GM19193 (cell line): Measurements from ENCODE around the gene MAP4K4.

Experiments used
- POLR2A ChIP-seq: IDR thresholded peaks from 4 replicates; pipeline ENCODE4 v1.6.1; 2011; ENCODE audit not compliant: insufficient read depth, insufficient read length; ENCODE audit errors: extremely low read depth

MAP4K4 gene

DNA sequence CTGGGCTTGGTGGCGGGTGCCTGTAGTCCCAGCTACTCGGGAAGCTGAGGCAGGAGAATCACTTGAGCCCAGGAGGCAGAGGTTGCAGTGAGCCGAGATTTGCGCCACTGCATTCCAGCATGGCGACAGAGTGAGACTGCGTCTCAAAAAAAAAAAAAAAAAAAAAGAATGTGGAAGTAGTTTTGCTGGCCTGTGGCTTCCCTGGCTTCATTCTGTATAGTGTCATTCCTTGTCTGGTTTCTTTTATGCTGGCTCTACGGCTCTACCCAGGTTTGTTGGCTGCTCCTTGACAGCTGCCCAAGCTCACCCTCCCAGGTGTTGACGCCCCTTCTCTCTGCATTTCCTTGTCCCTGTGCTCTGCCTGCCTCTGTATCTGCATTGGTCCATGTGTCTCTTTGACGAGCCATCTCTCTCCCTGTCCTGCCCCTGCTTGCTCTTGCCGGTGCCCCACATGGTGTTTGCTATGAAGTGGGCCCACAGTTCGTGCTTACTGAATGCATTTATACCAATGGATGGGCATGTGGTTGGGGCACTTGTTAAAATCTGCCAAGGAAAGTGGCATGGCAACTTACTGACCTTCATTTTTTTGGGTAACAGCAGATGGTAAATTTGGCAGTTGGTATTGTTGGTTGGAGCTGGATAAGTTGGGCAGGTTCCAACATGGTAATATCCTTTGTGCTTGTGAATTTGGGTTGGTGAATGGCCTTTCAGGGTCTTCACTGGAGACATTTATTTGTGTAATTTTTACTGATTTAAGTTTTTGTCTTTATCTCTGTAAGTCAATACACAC lies 113.9 kb downstream of the MAP4K4 start:
- no peak for TF ChIP-seq POLR2A

GRCh38 chr2:101812226-101812625 lies 114.7 kb downstream of the MAP4K4 start:
- TF ChIP-seq POLR2A: no peak

DNA sequence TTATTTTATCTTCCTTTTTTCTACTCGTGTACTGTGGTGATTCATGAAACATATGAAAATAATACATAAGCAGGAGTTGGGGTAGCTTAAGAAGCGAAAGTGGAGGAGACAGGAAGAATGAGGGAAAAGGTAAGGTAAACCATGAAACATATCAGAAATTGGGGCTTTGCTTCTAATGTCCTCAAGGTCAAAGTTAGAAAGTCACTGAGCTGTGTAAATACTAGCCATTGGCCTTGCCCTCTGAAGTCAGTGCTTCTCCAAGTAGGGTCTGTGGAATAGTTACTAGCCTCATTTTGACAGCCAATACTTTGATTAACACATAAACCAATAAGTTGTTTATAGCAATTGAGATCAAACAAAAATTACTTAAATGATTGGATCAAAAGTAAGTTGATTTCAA lies 117.2 kb downstream of the MAP4K4 start:
- no peak for TF ChIP-seq POLR2A

DNA sequence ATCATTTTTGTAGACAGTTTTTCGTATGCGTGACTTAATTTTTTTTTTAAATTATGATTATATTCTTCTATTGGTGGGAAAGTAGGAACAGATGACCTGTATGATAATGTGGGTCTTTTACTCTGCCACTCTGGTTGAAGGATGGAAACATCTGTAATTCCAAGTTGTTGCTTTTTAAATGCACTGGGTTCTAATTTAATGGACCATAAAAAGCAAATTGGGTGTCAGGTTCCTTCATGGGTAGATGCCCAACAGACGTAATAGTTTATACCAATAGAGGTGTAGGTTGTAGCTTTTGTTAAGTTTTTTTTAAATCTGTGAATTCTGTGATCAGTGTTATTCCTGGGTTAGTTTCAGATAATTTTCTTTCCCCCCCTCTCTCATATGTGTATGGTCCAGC lies 117.6 kb downstream of the MAP4K4 start:
- no peak for TF ChIP-seq POLR2A

DNA sequence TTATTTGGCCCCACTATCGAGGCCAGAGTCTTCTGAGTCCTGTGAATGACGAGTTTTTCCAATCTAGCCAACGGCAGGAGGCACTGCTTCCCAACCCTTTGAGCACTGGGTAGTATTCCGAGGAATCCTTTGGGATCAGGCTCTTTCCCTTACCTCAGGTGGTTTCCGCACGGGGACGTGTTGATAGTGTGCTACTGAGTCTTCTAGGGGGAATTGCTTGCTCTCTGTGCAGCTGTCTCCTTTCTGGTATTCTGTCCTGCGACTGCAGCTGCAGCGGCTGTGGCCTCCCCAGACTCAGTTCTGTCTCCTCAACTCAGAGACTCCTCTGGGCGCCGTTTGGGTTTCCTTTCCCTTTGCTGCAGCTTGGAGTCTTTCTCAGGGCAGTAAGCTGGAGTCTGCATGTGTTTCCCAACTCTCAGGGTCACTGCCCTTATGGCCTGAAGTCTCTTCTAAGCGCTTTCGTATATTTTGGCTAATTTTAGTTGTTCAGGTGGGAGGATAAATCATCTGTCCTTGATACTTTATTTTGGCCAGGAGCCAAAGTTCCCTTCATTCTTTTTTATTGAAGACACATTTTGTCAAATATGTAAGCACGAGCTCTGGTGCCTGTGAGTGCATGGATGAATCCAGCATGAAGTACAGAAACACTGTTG lies 118.4 kb downstream of the MAP4K4 start:
- TF ChIP-seq POLR2A: no peak

GRCh38 chr2:101816598-101816997 lies 119.1 kb downstream of the MAP4K4 start:
- no peak for TF ChIP-seq POLR2A

GRCh38 chr2:101817481-101817880 lies 120.0 kb downstream of the MAP4K4 start:
- no peak for TF ChIP-seq POLR2A

DNA sequence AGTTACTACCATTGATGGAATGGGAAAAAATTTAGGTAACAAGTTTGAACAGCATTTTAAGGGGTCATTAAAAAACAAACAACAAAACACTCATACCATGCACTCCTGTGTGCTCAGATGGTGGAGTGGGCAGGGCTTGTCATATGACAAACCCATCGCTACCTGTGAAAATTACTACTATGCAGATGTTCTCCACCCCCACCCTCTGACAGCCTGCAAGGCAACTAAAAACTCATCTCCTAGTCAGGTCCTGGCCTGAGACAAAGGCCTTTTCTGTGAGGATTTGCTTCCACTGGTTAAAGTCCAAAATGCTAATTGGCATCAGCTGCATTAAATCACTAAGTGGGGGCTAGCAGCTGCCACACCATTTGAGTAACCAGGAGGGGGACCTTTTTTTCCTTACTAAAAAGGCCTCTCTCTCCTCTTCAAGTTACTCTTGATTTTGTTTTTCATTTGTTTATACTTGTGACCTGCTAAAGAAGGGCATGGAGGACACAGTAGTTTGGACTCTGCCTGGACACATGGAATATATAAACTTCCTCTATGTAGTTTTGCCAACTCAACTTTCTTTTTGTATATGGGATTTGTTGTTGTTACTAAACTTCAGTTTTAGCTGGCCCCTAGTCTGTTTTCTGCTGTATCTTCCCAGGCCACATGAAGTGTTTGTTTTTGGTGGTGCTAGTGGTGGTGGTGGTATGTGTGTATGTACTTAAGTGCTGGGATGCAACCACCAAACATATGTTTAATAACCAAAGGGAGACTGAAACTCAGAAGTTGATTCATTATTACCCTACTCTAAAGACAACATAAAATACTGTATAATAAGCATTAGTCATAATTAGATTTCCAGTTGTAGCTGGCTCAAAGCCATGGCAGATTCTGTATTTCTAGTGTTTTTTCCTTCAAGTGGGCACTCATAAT lies 121.3 kb downstream of the MAP4K4 start:
- TF ChIP-seq POLR2A: no peak

DNA sequence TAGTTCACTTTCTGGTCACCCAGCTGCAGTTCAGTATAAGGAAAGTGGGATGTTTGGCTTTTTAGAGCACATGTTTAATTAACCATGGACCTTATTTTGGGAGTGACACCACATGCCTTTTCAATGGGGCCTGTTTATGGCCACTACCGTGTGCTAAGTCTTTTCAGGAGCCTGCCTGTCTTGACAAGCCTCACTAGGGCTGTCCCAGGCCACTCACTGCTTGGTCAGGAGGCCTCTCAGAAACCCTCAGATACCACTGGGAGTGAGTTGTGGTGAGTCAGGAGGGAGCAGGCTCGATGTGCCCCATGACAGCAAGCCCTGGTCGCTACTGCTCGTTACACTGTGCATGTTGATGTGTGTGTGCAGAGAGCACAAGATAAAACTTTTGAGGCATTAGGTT lies 123.0 kb downstream of the MAP4K4 start:
- TF ChIP-seq POLR2A: no peak

GRCh38 chr2:101821059-101821805 lies 123.7 kb downstream of the MAP4K4 start:
- no peak for TF ChIP-seq POLR2A

DNA sequence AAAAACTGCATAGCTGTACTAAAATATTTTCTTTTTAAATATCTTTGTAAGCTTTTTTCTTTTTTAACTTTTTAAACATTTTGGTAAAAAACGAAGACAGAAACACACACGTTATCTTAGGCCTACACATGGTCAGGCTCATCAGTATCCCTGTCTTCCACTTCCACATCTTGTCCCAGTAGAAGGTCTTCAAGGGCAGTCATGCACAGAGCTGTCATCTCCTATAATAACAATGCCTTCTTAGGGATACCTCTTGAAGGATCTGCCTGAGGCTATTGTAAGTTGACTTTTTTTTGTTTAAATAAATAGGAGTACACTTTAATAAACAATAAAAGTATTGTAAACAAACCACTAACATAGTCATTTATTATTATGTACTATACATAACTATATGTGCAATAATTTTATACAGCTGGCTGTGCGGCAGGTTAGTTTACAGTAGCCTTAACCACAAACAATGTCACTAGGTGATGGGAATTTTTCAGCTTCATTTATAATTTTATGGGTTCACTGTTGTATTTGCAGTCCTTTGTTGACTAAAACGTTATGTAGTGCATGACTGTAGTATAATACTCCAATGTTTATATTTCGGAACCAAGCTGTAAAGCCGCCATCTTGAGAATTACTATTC lies 124.4 kb downstream of the MAP4K4 start:
- no peak for TF ChIP-seq POLR2A

- no peak for TF ChIP-seq POLR2A
These were observed 125.9 kb downstream of the MAP4K4 start for GRCh38 chr2:101823347-101823791.

- TF ChIP-seq POLR2A: no peak
These were observed 126.4 kb downstream of the MAP4K4 start for GRCh38 chr2:101823859-101824258.

GRCh38 chr2:101826716-101827115 lies 129.2 kb downstream of the MAP4K4 start:
- no peak for TF ChIP-seq POLR2A

GRCh38 chr2:101827246-101827645 lies 129.7 kb downstream of the MAP4K4 start:
- TF ChIP-seq POLR2A: no peak

GRCh38 chr2:101828257-101828656 lies 130.8 kb downstream of the MAP4K4 start:
- no peak for TF ChIP-seq POLR2A
